Chondrocyte (in vitro differentiated cells): Measurements from ENCODE around the gene MDC1. TPM values are rescaled to one million over a fixed set of nuclear protein-coding genes. Genes with fewer than 3 reads are reported as not detected.
A peak's percentile ranks its signal among the peaks of the same experiment; 100 is the strongest.

Experiments used
- DNase-seq: peaks from one replicate; pipeline ENCODE4 v3.0.0; 2021; ENCODE audit warnings: mixed read lengths, low spot score
- H3K27ac Mint-ChIP-seq: one replicate; pipeline ENCODE4 v1.8.0; 2021; ENCODE audit warnings: mild to moderate bottlenecking, moderate library complexity, mixed read lengths; ENCODE audit not compliant: unreplicated experiment
- H3K27me3 Mint-ChIP-seq: 2 replicates; pipeline ENCODE4 v1.8.0; 2021; ENCODE audit warnings: low read depth, mixed read lengths
- H3K36me3 Mint-ChIP-seq: 2 replicates; pipeline ENCODE4 v1.8.0; 2021; ENCODE audit warnings: low read depth, mixed read lengths
- H3K4me1 Mint-ChIP-seq: 2 replicates; pipeline ENCODE4 v1.8.0; 2021; ENCODE audit warnings: low read depth, mild to moderate bottlenecking, mixed read lengths
- H3K4me3 Mint-ChIP-seq: one replicate; pipeline ENCODE4 v1.8.0; 2021; ENCODE audit warnings: mild to moderate bottlenecking, moderate library complexity, mixed read lengths; ENCODE audit not compliant: unreplicated experiment
- H3K9me3 Mint-ChIP-seq: 2 replicates; pipeline ENCODE4 v1.8.0; 2021; ENCODE audit warnings: low read depth, mixed read lengths
- CTCF ChIP-seq: fragments of 200-600 bp; sonication (generic); IDR thresholded peaks from 2 replicates; pipeline ENCODE4 v1.5.0; 2021; ENCODE audit warnings: antibody characterized with exemption, mild to moderate bottlenecking, moderate library complexity
- total RNA-seq: library from RNA; stranded (reverse); gene quantifications from 3 replicates; pipeline ENCODE4 v1.2.1, GENCODE V29; 2021

MDC1 gene
- total RNA-seq, 1 donor from 2014 or later: 33.5 TPM

- no peak overlapping the region for H3K27ac Mint-ChIP-seq
- no peak for TF ChIP-seq CTCF
- no peak for DNase-seq
These were observed 18.7 kb upstream of the MDC1 start for GRCh38 chr6:30735668-30736314.

GRCh38 chr6:30732237-30732943, 15.3 kb upstream of the MDC1 start:
- no peaks in the 10 kb centered on the region for H3K27me3 Mint-ChIP-seq
- TF ChIP-seq CTCF: no peak
- H3K36me3 Mint-ChIP-seq: peaks cover 24% of the 10 kb centered on the region
- H3K27ac Mint-ChIP-seq: no peak overlapping the region
- DNase-seq: no peak
- no peak overlapping the region for H3K4me3 Mint-ChIP-seq
- peaks cover 12% of the 10 kb centered on the region for H3K4me1 Mint-ChIP-seq
- no peaks in the 10 kb centered on the region for H3K9me3 Mint-ChIP-seq

More at GRCh38 chr6:30735668-30736314, 18.7 kb upstream of the MDC1 start:
- H3K9me3 Mint-ChIP-seq: no peaks in the 10 kb centered on the region
- peaks cover 32% of the 10 kb centered on the region for H3K4me1 Mint-ChIP-seq
- no peak overlapping the region for H3K4me3 Mint-ChIP-seq
- H3K36me3 Mint-ChIP-seq: peaks cover 32% of the 10 kb centered on the region
- H3K27me3 Mint-ChIP-seq: no peaks in the 10 kb centered on the region

- H3K4me3 Mint-ChIP-seq: no peak overlapping the region
- DNase-seq: no peak
These were observed 13.7 kb upstream of the MDC1 start for GRCh38 chr6:30730601-30731435.

GRCh38 chr6:30727920-30728553, 11.0 kb upstream of the MDC1 start:
- no peak for DNase-seq
- no peaks in the 10 kb centered on the region for H3K27me3 Mint-ChIP-seq
- H3K4me1 Mint-ChIP-seq: peaks cover 41% of the 10 kb centered on the region
- TF ChIP-seq CTCF: peak; percentile 73
- no peak overlapping the region for H3K4me3 Mint-ChIP-seq
- peak overlapping the region; percentile 84 for H3K27ac Mint-ChIP-seq
- H3K36me3 Mint-ChIP-seq: peaks cover 31% of the 10 kb centered on the region
- H3K9me3 Mint-ChIP-seq: no peaks in the 10 kb centered on the region

More at GRCh38 chr6:30730601-30731435, 13.7 kb upstream of the MDC1 start:
- Mint-ChIP-seq H3K36me3 (peaks cover 18% of the 10 kb centered on the region), H3K27me3 (no peaks in the 10 kb centered on the region), H3K9me3 (no peaks in the 10 kb centered on the region), H3K27ac (peak overlapping the region; percentile 46), H3K4me1 (peaks cover 15% of the 10 kb centered on the region)
- TF ChIP-seq CTCF: peak; percentile 80
